Hematopoietic multipotent progenitor cell treated with erythropoietin and hydrocortisone succinate and interleukin-3 and kit ligand, for 8 days (in vitro differentiated cells): ENCODE results near the gene SSR4.

Experiments used
- DNase-seq: peaks from one replicate; pipeline ENCODE4 v3.0.0-alpha.2; 2015

SSR4 gene

DNA sequence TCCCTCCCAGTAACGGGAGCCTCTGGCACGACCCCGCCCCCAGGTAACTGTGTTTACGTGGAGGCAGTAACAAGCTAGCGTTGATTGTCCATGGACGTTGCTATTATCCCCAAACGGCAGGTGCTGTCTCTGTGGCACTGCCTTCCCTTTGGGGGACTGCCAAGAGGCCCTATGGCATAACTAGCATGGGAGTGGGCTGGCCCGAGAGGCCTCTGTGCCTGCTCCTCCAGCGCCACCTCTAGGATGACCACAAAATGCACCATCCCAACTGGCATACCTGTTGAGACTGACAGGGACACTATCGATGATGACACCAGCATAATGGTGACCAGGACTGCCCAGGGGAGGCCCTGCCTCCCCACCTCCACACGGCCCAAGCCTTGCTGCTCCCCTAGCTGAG lies 12.2 kb upstream of the SSR4 start:
- DNase-seq: no peak

DNA sequence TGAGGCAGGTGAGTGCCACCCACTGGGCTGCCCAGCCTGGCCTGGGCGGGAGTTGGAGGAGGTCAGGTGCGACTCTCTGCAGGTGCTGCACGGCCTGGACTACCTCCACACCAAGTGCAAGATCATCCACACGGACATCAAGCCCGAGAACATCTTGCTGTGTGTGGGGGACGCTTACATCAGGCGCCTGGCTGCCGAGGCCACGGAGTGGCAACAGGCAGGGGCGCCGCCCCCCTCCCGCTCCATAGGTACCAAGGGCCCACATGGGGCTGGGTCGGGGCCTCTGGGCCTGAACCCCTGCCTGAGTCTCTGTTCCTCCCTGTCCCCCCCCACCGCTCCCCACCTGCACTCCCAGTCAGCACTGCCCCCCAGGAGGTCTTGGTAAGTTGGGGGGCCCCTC lies 11.6 kb upstream of the SSR4 start:
- no peak for DNase-seq

DNA sequence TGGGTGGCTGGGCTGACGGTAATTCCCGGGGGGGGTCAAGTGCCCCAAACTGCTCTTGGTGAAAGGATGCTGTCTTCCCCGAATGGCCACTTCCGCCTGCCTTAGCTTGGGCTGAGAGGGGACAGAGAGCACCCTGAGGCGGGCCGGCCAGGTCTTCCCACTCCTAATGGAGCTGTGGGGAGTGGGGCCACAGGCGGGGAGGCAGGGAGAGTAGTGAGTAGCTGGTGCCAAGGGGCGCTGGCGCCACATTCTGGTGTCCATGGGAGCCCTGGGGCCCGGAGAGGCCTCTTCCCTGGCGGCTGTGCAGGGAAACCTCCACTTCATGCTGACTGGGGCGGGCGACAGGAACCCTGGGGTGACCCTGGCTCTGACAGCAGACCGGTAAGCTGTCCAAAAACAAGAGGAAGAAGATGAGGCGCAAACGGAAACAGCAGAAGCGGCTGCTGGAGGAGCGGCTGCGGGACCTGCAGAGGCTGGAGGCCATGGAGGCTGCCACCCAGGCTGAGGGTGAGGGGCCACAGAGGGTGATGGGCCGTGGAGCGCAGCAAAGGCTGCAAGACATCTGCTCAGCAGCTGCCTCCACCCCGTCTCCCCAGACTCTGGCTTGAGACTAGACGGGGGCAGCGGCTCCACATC lies 11.0 kb upstream of the SSR4 start:
- no peak for DNase-seq

DNA sequence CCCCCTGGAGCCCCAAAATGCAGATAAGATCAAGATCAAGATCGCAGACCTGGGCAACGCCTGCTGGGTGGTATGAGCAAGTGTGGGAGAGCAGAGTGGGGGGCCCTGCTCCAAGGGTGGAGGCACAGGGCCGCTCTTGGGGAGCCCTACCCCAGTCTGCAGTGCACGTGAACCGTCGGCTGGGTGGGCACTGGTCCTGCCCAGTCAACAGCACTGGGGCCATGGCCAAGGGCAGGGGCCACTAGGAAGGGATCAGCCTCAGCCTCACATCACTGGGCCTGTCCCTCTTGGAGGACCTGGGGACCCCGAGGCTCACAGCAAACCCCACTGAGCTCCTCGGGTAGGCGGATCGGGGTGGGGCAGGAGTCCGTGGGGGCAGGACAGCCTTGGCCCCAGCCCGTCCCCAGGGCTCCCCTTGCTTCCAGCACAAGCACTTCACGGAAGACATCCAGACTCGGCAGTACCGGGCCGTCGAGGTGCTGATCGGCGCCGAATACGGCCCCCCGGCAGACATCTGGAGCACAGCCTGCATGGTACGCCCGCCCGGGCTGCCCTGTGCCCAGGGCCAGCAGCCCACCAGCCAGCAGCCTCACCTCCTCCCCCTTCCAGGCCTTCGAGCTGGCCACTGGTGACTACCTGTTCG lies 10.0 kb upstream of the SSR4 start:
- no peak for DNase-seq

DNA sequence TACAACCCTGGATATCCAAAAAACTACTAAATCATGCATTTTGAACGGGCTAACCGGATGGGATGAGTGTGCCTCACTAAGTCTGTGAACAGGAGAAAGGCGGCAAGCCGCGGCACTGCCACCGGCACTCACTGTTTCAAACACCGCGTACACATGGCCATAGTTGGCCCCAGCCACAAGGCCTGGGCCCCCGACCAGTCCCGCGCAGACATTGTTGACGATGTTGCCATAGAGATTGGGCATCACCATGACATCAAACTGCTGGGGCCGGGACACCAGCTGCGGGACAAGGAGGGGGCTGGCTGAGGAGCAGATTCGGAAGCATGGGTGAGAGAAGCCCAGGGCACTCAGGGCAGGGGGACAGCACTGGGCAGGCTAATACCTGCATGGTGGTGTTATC lies 7.8 kb upstream of the SSR4 start:
- DNase-seq: no peak

DNA sequence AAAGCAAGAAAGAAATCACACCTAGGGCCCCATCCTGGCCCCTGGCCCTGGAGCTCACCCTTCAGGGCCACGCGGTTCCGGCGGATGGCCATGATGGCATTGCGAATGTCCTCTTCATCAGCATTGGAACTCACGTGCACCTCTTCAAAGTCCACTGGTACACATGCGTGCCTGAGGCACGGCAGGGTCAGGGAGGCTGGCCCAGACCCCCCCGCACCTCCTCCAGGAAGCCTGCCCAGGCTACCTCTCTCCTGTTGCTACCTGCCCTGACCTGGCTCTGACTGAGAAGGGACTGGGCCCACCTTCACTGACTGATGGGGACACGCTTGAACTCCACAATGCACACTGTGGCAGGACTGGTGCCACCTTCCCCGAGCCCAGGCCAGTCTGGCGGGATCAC lies 4.8 kb upstream of the SSR4 start:
- DNase-seq: no peak

DNA sequence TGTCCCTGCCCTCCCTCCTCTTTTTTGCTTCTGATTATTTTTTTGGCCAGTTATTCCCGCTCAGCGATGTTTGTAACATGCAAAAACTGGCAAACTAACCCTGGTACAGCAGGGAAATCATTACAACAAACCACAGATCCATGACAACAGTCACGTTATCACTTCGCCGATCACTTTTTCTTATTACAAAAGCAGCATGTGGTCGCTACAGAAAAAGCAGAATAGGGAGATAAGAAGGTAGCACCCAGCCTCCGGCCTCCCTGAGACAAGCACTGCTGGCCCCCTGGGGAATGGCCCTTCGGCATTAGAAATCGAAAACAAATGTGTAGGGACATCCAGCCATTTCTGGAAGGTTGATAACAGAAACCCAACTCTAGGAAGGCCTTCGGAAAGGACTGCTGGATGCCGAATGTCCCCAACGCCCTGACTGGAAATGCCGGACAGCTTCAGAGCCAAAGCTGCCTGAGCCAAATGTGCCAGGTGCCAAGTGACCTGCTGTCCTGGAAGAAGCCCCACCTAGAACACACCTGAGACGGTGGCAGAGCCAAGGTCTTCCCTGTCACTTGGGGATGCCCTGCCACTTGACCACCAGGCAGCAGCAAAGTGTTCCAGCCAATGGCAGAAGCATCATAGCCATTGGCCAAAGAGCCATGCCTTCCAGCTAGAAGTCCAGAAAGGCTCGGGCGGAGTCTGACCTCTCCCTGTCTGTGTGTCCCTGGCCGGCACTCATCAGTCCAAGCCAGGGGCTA lies 3.2 kb upstream of the SSR4 start:
- DNase-seq: peak; percentile 46

DNA sequence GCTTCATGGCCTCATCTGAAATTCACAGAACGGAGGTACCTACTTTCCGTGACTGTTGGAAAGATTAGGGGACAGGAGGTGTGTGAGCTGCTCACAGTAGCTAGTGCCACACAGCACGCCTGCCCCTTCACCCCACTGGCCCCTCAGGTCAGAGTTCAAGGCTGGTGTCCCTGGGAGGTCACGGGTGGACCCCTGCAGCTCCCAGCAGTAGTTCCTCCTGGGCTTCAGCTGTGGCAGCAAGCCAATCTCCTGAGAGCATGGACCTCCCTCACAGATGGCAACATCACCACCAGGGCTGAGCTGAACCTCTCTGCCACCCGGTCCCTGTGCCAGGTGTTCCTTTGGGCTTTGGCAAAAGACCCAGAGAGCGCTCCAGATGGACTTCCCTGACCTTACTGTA lies 2.1 kb upstream of the SSR4 start:
- DNase-seq: no peak

DNA sequence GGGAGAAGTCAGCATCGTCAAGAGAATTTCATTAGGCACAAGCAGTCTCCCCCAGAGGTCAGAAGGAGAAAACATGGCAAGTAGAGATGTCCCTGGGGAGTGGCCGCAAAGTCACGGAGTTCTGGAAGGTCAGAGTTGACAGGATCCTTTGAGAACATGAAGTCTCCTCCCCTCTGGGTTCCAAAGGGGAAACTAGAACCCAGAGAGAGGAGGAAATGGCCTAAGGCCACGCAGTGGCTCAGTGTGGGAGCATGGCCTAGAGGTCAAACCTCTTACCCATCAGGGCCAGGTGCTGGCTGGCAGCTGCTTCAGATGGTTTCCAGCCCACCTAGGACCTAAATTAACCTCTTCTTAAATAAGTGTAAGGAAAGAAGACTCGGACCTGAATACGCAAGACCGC lies 1.2 kb upstream of the SSR4 start:
- peak; percentile 14 for DNase-seq

DNA sequence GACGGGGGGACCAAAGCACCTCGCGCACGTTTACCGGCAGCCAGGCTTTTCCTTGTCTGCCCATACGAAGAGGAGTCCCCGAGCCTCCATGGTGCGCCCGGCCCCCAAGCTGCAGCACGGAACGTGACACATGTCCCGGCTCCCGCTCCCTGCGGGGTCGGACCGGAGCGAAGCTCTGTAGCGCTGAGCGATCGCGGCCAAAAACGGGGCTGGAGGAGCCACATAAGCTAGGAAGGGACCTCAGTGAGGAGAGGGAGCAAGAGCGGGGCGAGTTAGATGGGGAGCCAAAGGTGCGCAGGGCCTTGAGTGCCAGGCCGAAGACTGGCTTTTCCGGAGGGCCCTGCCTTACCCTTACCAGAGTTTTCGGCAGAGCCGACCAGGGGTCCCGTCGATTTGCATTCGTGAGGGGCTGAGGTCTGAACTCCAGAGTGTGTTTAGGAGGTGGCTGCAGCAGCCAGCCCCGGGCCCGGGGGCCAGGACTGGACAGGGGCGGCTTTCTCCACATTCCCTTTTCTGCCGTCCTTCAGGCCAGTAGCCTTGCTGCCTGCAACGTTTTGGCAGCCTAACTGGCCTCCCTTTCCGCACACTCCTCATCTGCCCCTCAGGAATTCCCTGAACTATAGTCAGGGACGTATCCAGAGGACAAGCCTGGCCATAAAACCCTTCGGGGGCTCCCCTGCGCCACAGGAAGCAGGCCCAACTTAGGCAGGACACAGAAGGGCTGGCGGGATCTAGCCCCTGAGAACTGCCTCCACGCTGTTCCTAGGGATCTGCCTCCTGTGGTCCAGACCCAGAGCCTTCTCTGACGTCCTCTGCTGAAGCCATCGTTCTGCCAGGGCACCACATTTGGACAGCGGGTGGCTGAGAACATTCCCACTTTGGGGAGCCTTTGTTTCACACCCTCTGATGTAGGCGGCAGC lies 689 bp downstream of the SSR4 start:
- DNase-seq: no peak

DNA sequence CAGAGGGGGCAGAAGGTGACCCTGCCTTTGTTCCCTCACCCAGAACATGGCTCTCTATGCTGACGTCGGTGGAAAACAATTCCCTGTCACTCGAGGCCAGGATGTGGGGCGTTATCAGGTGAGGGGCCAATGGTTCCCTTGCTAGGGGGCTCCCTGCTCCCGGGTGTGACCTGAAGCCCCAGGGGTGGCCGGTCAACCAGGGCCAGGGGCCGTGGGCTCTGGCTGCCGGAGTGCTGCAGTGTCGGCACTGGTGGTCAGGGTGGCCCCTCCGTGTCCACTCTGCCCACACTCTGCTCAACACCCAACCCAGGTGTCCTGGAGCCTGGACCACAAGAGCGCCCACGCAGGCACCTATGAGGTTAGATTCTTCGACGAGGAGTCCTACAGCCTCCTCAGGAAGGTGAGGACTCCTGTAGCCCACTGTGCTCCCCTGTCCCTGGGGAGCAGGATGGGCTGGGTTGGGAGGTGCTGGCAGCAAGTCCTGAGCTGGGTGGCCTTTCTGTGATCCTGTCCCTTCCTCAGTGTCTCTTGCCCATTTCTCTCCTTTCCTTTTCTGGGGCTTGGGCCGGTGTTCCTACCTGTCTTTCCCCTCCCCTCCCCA lies 3.0 kb downstream of the SSR4 start:
- no peak for DNase-seq

DNA sequence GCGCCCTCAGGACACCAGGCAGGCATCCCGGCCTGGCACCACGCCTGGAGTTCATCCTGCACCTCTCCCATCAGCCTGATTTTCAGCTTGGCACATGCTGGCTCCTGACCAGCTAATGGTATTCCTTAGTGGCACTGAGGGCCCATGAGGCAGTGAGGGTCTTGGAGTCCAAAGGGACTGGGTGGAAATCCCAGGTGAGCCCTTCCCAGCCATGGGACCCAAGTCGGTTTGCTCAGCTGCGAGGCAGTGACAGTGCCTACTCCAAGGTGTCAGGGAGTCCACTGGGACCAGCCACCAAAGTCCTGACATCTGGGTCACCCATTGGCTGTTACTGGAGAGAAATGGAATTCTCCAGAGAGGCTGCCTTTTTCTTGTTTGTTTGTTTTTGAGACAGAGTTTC lies 4.9 kb downstream of the SSR4 start:
- no peak for DNase-seq

DNA sequence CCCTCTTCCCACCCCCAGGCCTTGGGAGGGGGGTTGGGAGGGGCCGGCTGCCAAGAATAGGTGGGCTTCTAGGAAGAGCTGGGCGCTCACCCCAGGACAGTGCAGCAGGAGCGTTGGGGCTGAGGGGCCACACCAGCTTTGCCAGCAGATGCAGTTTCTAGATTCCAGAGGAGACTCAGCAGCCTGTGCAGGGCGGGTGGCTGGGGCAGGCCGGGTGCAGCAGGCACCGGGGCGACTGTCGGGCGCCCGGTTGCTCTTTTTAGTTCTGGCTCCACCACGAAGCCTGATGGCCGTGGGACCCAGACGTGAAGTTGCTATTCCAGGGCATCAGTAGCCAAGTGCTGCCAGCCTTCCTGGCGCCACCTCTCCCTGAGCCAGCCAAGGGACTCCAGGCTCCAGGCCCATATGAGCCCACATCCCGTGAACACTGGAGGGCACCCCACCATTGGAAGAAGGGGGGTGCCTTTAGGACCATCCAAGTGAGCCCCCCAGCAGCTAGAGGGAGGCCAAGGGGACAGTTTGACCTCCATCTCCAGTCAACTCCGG lies 5.8 kb downstream of the SSR4 start:
- DNase-seq: no peak

DNA sequence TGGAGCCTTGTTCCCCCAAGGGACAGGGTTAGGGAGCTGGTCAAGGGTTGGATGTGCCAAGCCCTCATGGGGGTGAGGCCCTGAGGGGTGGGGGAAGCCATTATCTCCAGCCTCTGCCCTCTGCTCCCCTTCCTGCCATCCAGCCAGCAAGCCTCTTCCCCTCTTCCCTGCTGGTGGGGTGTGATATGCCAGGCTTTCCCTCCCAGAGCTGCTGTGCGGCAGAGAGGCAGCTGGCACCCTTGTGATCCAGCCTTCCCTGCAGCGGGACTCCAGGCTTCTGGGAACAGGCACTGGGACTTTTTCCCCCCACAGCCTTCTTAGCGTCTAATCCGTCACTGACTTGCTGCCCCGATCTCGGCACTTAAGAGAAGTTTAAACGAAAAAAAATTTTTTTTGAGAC lies 6.3 kb downstream of the SSR4 start:
- DNase-seq: no peak

DNA sequence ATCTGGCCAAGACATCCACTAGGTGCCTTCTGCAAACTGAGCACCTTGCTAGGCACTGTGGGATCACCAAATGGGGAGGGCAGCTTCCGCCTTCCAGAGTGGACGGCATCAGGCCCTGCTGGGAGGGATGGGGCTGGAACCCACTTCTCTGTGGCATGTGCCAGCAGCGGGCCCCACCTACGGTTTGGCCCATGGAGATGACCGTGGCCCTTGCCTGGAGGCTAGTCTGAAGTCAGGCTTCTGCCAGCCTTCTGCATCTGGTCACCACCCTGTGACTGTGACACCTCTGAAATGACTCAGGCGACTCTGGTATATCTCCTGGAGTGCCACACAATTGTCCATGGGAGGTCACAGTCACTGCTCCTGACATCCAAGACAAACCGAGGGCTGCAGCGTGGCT lies 7.2 kb downstream of the SSR4 start:
- DNase-seq: no peak

DNA sequence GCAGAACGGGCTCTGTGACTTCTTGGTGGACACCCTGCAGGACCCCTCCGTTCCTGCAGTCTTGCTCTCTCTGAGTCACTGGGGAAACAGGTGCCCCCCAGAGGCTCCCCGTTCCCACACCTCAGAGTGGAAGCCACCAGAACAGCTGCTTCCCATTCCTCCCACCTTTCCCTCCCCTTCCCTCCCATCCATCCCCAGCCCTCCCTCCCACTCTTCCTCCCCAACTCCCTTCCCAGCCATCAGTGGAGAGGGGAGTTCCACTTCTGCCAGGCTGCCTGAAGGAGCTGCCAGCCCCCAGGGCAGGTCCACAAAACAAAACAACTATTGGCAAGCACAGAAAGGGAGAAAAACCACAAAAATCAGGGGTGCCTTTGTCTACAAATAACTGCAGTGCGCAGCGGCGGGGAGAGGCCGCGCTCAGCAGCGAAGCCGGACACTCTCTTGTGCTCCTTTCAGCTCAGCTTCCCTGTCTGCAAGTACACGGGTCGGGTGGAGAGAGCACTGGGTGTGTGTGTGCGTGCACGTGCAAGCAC lies 8.1 kb downstream of the SSR4 start:
- no peak for DNase-seq

DNA sequence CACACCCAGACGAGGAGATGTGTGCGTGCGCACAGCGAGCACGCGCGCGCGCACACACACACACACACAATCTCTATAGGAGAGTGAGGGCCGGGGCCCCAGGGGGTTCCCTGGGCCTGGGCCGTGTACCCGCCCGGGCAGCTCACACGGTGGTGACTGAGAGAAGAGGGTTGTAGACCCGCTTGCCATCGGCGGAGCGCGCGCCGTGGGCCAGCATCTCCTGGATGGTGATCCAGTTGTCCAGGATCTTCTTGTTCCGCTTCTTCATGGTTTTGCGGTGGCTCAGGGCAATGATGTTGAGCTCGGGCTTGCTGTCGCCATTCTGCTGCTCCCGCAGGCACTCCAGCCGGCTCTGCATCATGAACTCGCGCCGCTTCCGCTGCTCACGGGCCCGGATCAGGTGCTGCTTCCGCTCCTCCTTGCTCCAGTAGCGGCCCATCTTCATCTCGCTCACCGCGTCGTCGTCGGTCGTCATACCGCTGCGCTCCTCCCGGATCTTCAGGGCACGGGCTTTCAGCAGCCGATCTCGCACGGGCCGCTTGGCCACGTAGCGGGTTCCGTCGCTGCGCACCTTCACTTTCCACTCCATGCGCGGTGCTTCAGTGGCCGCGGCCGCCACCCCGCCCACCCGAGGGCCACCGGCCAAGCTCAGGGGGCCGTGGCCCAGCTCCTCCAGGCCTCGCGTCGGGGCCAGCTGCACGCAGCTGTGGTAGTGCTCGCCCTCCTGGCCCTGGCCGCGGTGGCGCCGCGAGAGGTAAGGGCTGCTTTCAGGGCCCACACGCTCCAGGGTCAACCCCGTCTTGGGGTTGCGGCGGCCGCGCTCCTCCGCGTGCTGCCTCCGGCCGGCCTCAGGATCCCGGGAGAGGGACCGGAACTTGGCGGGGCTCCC lies 9.0 kb downstream of the SSR4 start:
- DNase-seq: no peak

DNA sequence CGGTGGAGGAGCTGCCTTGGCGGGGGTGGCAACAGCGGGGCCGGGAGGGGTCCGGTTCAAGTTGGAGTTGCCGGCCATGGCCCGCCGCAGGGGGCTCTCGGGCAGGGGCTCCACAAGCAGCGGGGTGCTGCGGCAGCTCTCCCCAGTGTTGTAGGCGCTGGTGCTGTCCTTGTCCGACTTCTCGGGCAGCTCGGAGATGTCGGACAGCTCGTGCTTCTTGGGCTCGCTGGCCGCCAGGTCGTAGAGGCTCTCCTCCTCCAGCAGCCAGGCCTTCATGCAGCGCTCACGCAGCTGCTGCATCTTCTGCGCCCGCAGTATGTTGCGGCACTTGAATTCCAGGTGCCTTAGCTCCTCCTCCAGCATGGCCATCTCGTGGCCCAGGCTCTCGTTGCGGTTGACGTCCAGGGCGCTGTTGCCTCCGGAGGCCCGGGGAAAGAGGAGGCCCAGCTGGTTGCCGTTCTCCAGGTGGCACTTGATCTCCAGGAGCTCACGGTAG lies 9.7 kb downstream of the SSR4 start:
- no peak for DNase-seq

DNA sequence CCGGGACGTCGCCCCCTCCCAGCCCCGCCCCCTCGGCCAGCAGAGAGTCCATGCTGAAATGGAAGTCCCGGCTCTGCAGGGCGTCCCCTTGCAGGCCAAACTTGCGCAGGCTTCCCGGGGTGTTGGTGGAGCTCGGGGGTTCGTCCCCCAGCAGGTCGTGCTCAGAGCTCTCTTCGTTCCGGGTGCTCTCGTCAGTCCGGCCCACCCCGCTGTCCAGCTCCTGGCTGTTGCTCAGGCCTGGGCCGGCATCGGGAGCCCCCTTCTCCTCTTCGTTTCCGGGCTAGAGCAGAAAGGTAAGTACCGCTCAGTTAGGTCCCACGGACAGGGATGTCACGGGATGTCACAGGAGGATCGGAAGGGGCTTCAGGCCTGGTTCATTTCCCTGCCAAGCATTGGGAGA lies 10.2 kb downstream of the SSR4 start:
- no peak for DNase-seq

DNA sequence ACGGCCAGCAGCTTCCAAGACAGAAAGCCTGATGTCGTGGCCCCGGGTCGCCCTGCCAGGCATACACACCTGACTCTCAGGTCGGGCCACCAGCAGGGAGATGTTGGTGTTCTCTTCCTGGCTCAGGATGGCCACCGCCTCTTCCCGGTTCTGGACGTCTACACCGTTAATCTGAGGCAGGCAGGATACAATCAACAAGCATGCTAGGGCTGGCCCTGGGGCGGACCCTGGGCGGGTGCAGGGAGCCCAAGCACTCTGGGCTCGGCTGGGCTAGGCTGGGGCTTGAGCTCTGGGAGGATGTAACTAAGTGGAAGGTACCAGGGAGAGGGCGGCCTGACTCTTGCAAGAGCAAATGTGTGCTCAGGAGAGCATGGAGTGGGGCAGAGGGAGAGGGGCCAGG lies 11.0 kb downstream of the SSR4 start:
- DNase-seq: no peak

DNA sequence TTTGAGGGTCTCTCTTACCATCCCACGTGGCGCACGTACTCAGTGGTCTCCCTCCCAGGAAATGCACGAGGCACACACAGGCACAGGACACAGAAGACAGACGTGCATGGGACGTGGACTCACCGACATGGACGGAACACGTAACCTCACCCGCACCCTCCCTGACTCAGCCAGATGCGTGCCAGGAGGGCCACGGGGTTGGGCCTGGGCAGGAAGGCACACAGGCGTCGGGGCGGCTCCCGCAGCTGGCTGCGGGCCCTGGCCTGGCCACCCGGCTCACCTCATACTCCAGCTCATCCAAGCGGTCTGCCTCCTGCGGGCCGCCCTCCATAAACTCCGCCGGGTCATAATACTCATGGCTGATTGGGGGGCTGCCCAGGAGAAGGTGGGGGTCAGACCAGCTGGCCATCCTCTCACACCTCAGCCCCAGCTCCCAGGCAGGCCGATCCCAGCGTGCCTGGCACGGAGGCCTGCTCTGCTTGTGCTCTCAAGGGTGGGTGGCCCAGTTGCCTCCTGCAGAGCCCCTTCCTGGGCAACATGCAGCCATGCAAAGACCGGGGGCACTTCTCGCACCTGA lies 12.6 kb downstream of the SSR4 start:
- no peak for DNase-seq
